ENCODE measurements around the gene KIFC3.

GRCh38 chr16:57828272-57829161 is 26.2 kb upstream of the KIFC3 start:
- TF ChIP-seq CTCF (IDR thresholded peaks at IDR 0.05) (no peak), POLR2AphosphoS5 (IDR thresholded peaks at IDR 0.05) (no peak)
